H9 (cell line): Measurements from ENCODE around the gene POFUT1. TPM values are rescaled to one million over a fixed set of nuclear protein-coding genes. Genes with fewer than 3 reads are reported as not detected.

Source experiments
- DNase-seq: peaks from one replicate; pipeline ENCODE4 v3.0.0-alpha.2; 2017
- H2AFZ ChIP-seq: one replicate; pipeline ENCODE4 v1.6.1; 2013; ENCODE audit warnings: mild to moderate bottlenecking, low read length, control low read depth, moderate library complexity
- H2AK5ac ChIP-seq: 2 replicates; pipeline ENCODE4 v1.6.1; 2013; ENCODE audit warnings: low read length, control low read depth, mixed read lengths; ENCODE audit not compliant: insufficient read length
- H2BK120ac ChIP-seq: one replicate; pipeline ENCODE4 v1.6.1; 2013; ENCODE audit warnings: low read depth, mild to moderate bottlenecking, low read length, control low read depth, inconsistent platforms; ENCODE audit not compliant: poor library complexity, severe bottlenecking
- H2BK12ac ChIP-seq: 2 replicates; pipeline ENCODE4 v1.6.1; 2013; ENCODE audit warnings: low read length, control low read depth, mixed read lengths, low read depth; ENCODE audit not compliant: insufficient read length
- H2BK15ac ChIP-seq: 2 replicates; pipeline ENCODE4 v1.6.1; 2013; ENCODE audit warnings: low read depth, low read length, control low read depth
- H2BK20ac ChIP-seq: one replicate; pipeline ENCODE4 v1.6.1; 2013; ENCODE audit warnings: low read depth, mild to moderate bottlenecking, low read length, control low read depth, inconsistent platforms; ENCODE audit not compliant: poor library complexity, severe bottlenecking
- H2BK5ac ChIP-seq: 2 replicates; pipeline ENCODE4 v1.6.1; 2013; ENCODE audit warnings: low read length, control low read depth, mixed read lengths; ENCODE audit not compliant: insufficient read length
- H3K14ac ChIP-seq: 2 replicates; pipeline ENCODE4 v1.6.1; 2013; ENCODE audit warnings: low read length, control low read depth; ENCODE audit not compliant: insufficient read depth
- H3K18ac ChIP-seq: 2 replicates; pipeline ENCODE4 v1.6.1; 2013; ENCODE audit warnings: low read depth, mild to moderate bottlenecking, mixed read lengths, low read length, control low read depth; ENCODE audit not compliant: insufficient read length
- H3K23ac ChIP-seq: 2 replicates; pipeline ENCODE4 v1.6.1; 2013; ENCODE audit warnings: low read length, control low read depth, mixed read lengths, low read depth; ENCODE audit not compliant: insufficient read length
- H3K23me2 ChIP-seq: 2 replicates; pipeline ENCODE4 v1.6.1; 2013; ENCODE audit warnings: low read depth, mild to moderate bottlenecking, mixed read lengths, low read length, control low read depth; ENCODE audit not compliant: insufficient read length, poor library complexity, severe bottlenecking
- H3K27ac ChIP-seq: 2 replicates; pipeline ENCODE4 v1.5.1; 2013; ENCODE audit warnings: low read length, control low read depth, mixed read lengths, low read depth; ENCODE audit not compliant: insufficient read length
- H3K27me3 ChIP-seq: 2 replicates; pipeline ENCODE4 v1.6.1; 2013; ENCODE audit warnings: low read length, control low read depth, inconsistent platforms; ENCODE audit not compliant: insufficient read depth
- H3K4ac ChIP-seq: 2 replicates; pipeline ENCODE4 v1.6.1; 2013; ENCODE audit warnings: low read depth, mild to moderate bottlenecking, control low read depth, inconsistent platforms, low read length, moderate library complexity
- H3K4me1 ChIP-seq: 2 replicates; pipeline ENCODE4 v1.6.1; 2013; ENCODE audit warnings: low read length, control low read depth, inconsistent platforms; ENCODE audit not compliant: insufficient read depth
- H3K4me2 ChIP-seq: 2 replicates; pipeline ENCODE4 v1.6.1; 2013; ENCODE audit warnings: low read length, control low read depth, mixed read lengths; ENCODE audit not compliant: insufficient read length, insufficient read depth
- H3K56ac ChIP-seq: 2 replicates; pipeline ENCODE4 v1.6.1; 2013; ENCODE audit warnings: low read depth, mild to moderate bottlenecking, mixed read lengths, low read length, control low read depth; ENCODE audit not compliant: insufficient read length
- H3K79me1 ChIP-seq: 2 replicates; pipeline ENCODE4 v1.6.1; 2013; ENCODE audit warnings: low read depth, mild to moderate bottlenecking, moderate library complexity, low read length, control low read depth, inconsistent platforms; ENCODE audit not compliant: insufficient read depth, poor library complexity, severe bottlenecking
- H3K79me2 ChIP-seq: 2 replicates; pipeline ENCODE4 v1.6.1; 2013; ENCODE audit warnings: low read length, control low read depth, inconsistent platforms; ENCODE audit not compliant: insufficient read depth
- H3K9ac ChIP-seq: 2 replicates; pipeline ENCODE4 v1.6.1; 2013; ENCODE audit warnings: low read length, control low read depth, mixed read lengths; ENCODE audit not compliant: insufficient read length; ENCODE audit errors: extremely low read depth
- H3K9me3 ChIP-seq: one replicate; pipeline ENCODE4 v1.6.1; 2013; ENCODE audit warnings: low read depth, low read length, inconsistent platforms; ENCODE audit not compliant: control insufficient read depth
- H3T11ph ChIP-seq: one replicate; pipeline ENCODE4 v1.6.1; 2013; ENCODE audit warnings: mild to moderate bottlenecking, low read length, control low read depth, inconsistent platforms
- H4K20me1 ChIP-seq: one replicate; pipeline ENCODE4 v1.6.1; 2013; ENCODE audit not compliant: control insufficient read depth, insufficient read length, insufficient read depth
- H4K5ac ChIP-seq: 2 replicates; pipeline ENCODE4 v1.6.1; 2013; ENCODE audit warnings: low read depth, mild to moderate bottlenecking, mixed read lengths, low read length, control low read depth; ENCODE audit not compliant: insufficient read length
- H4K8ac ChIP-seq: replicated peaks from 2 replicates; pipeline ENCODE4 v1.6.1; 2013; ENCODE audit warnings: low read length, control low read depth, mixed read lengths, low read depth; ENCODE audit not compliant: insufficient read length
- H4K91ac ChIP-seq: 2 replicates; pipeline ENCODE4 v1.6.1; 2013; ENCODE audit warnings: low read depth, mild to moderate bottlenecking, moderate library complexity, mixed read lengths, low read length, control low read depth; ENCODE audit not compliant: insufficient read length
- H3K27ac Mint-ChIP-seq, 3 experiments: 2 replicates in 2 of 3; 3 replicates in 1 of 3; pipeline ENCODE4 v1.8.0; 2020 to 2021; ENCODE audit warnings: mixed read lengths in 3 of 3, mild to moderate bottlenecking in 1 of 3, moderate library complexity in 1 of 3
- H3K27me3 Mint-ChIP-seq: 2 replicates; pipeline ENCODE4 v1.8.0; 2021; ENCODE audit warnings: low read depth, mild to moderate bottlenecking, moderate library complexity, mixed read lengths
- H3K36me3 Mint-ChIP-seq, 3 experiments: 2 replicates in 2 of 3; 3 replicates in 1 of 3; pipeline ENCODE4 v1.8.0; 2020 to 2021; ENCODE audit warnings: low read depth in 3 of 3, mixed read lengths in 3 of 3; ENCODE audit not compliant: insufficient read depth in 1 of 3
- H3K4me1 Mint-ChIP-seq, 2 experiments: 2 replicates each; pipeline ENCODE4 v1.8.0; 2020; ENCODE audit warnings: mixed read lengths in 2 of 2
- H3K4me3 Mint-ChIP-seq, 2 experiments: 2 replicates in 1 of 2; 3 replicates in 1 of 2; pipeline ENCODE4 v1.8.0; 2020 to 2021; ENCODE audit warnings: mild to moderate bottlenecking in 2 of 2, mixed read lengths in 2 of 2, moderate library complexity in 1 of 2
- H3K9me3 Mint-ChIP-seq, 2 experiments: 2 replicates in 1 of 2; 3 replicates in 1 of 2; pipeline ENCODE4 v1.8.0; 2020; ENCODE audit warnings: mild to moderate bottlenecking in 2 of 2, mixed read lengths in 2 of 2, moderate library complexity in 1 of 2
- CTCF ChIP-seq: fragments of 200-600 bp; sonication (generic); conservative IDR thresholded peaks from 3 replicates; pipeline ENCODE4 v1.8.0; 2021; ENCODE audit warnings: antibody characterized with exemption, mild to moderate bottlenecking
- WGBS: extraction: QIAGEN DNeasy Blood & Tissue Kit; methylation state at CpG from one replicate; pipeline ENCODE4 v1.1.7; 2013; ENCODE audit warnings: missing lambda C conversion rate, low lambda C conversion rate, mixed read lengths; ENCODE audit not compliant: insufficient read length; ENCODE audit errors: extremely low coverage; 5-methylcytosine and 5-hydroxymethylcytosine counted together
- total RNA-seq: library from RNA; stranded (reverse); gene quantifications from 2 replicates; pipeline ENCODE4 v1.2.1, GENCODE V29; 2021

POFUT1 gene
- total RNA-seq, 1 experiment from 2014 or later, result 41.2 TPM

GRCh38 chr20:32240205-32240604 lies 32.5 kb downstream of the POFUT1 start:
- Histone ChIP-seq H3K4me2 (no peak overlapping the region), H4K8ac (no peak overlapping the region), H3K79me2 (no peaks in the 10 kb centered on the region)

More at GRCh38 chr20:32240205-32240604, 32.5 kb downstream of the POFUT1 start:
- Histone ChIP-seq H3K27ac (no peak overlapping the region), H2BK15ac (no peak overlapping the region), H4K5ac (no peak overlapping the region), H3K9ac (no peak overlapping the region), H2BK12ac (no peak overlapping the region), H3K4me1 (no peaks in the 10 kb centered on the region), H3T11ph (no peak overlapping the region), H3K4ac (no peak overlapping the region), H2BK20ac (no peak overlapping the region), H3K56ac (no peak overlapping the region), H3K27me3 (no peaks in the 10 kb centered on the region), H3K14ac (no peak overlapping the region), H3K18ac (no peak overlapping the region), H3K79me1 (no peaks in the 10 kb centered on the region), H4K20me1 (no peaks in the 10 kb centered on the region), H3K9me3 (no peaks in the 10 kb centered on the region), H2AFZ (no peak overlapping the region), H3K23ac (no peak overlapping the region), H3K23me2 (no peaks in the 10 kb centered on the region), H2BK5ac (no peak overlapping the region), H4K91ac (no peak overlapping the region), H2AK5ac (no peak overlapping the region), H2BK120ac (no peak overlapping the region)
- Mint-ChIP-seq H3K36me3 (peaks cover 3 to 10% (median 7%) of the 10 kb centered on the region in 3 experiments; a peak in 5 of 7 replicates), H3K27me3 (peaks cover 4% of the 10 kb centered on the region; the same call in 1 of the 2 replicates), H3K4me1 (peaks cover 20 to 22% of the 10 kb centered on the region in 2 experiments), H3K27ac (peak overlapping the region in 2 of 3 experiments; percentile 10 to 83; a peak in 2 of 7 replicates), H3K9me3 (no peaks in the 10 kb centered on the region), H3K4me3 (no peak overlapping the region)
- TF ChIP-seq CTCF, result peak; percentile 24; the same call in 1 of the 3 replicates
- no CpG with 5 or more reads among the region's 1 CpG for WGBS
- DNase-seq, result no peak
